ENCODE results near the gene RGS9BP. TPM values are rescaled to one million over a fixed set of nuclear protein-coding genes. Genes with fewer than 3 reads are reported as not detected.
A peak's percentile ranks its signal among the peaks of the same experiment; 100 is the strongest.
"Not testable (repeated sequence)": the region's sequence is repeated elsewhere in the genome, so short reads cannot be mapped to it uniquely, and the experiment has no call there.

RGS9BP gene
- total RNA-seq, 1 experiment from 2014 or later = 0.75 TPM

DNA sequence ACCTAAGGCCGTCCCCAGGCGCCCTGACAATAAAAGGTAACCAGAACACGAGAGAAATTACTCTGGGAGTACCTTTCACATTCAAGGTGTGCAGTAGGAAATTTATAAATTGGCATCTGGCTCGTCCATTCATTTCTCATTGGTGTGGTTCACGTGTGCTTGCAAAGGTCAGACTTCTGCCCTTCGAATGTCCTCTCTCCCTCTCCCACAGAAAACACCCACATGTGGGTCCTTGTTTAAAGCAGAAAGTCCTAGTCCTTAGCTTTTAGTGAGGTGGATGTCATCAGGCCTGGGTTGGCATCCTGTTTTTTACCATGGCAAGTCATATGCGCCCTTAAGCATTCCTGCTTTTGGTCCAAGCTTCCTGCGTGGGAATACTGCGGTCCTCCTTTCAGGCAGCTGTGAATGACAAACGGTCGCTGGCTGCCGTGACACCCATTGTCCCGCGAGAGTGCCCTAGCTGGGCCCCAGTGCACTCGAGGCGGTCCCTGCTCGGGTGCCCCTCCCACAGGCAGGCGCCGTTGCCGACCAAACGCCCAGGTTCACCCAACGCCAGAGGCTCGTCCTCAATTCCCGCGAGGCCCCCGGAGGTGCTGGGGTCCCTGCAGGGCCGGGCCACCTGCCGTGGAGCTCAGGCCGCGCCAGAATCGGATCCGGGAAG lies 15.8 kb downstream of the RGS9BP start, which contains the start of gene NUDT19:
NUDT19 (plus strand) TSS at position 531 of the 661 bp plus-strand sequence. CDS start 140 bp downstream, outside the sequence.
- no peak for TF ChIP-seq CTCF (IDR thresholded peaks at IDR 0.05; ENCODE audit: insufficient read depth in 1 of 2, low read depth in 1 of 2, low read length in 1 of 2, severe bottlenecking in 1 of 2, unreplicated experiment in 1 of 2)
- Histone ChIP-seq H3K9me3 (no peaks in the 10 kb centered on the region), H3K4me1 (peaks cover 20% of the 10 kb centered on the region), H3K4me3 (ENCODE audit: low read depth, low read length) (peak within 1 kb of the TSS; percentile 92), H3K27me3 (replicated peaks; ENCODE audit: control insufficient read depth, insufficient read depth, low read length) (no peaks in the 10 kb centered on the region), H3K36me3 (ENCODE audit: control insufficient read depth, insufficient read depth, low read length) (peaks cover 1% of the 10 kb centered on the region; the same call in 1 of the 2 replicates)
- intact Hi-C loops (cut with micrococcal nuclease; ENCODE audit: unreplicated experiment) = loop anchor here (1.0 kb wide), 1 partner anchor 16 kb away; the partner anchor contains the start of genes ANKRD27 and RGS9BP
- H3K9me3 Mint-ChIP-seq (ENCODE audit: unreplicated experiment) = peaks cover 10% of the 10 kb centered on the region
- peak within 1 kb of the TSS; percentile 80 for H3K4me3 Mint-ChIP-seq (ENCODE audit: unreplicated experiment)
- ChIA-PET POLR2A (interaction anchor here (1.0 to 1.2 kb wide), 3 partner anchors 9 to 16 kb away, joined by 3 to 5 read pairs (median 3); partner anchors contain the start of genes ANKRD27 and RGS9BP), CTCF (no interaction called here)
- peaks cover 30% of the 10 kb centered on the region for H3K36me3 Mint-ChIP-seq (ENCODE audit: insufficient read depth, unreplicated experiment)
- BruUV-seq (replicated peaks) = TSS peak; percentile 25
- peaks cover 40% of the 10 kb centered on the region for H3K4me1 Mint-ChIP-seq (ENCODE audit: low read depth, unreplicated experiment)
- DNase-seq = peak; percentile 94 to 95
- H3K27ac Mint-ChIP-seq (ENCODE audit: unreplicated experiment) = peak within 1 kb of the TSS; percentile 81
- no peaks in the 10 kb centered on the region for H3K27me3 Mint-ChIP-seq (ENCODE audit: insufficient read depth, unreplicated experiment)

- H3K4me1 Mint-ChIP-seq (ENCODE audit: low read depth, unreplicated experiment) = peaks cover 40% of the 10 kb centered on the region
- no peaks in the 10 kb centered on the region for H3K9me3 ChIP-seq
- POLR2A ChIA-PET = interaction anchor here (1.0 to 1.2 kb wide), 3 partner anchors 8 to 17 kb away, joined by 3 to 5 read pairs (median 3); partner anchors contain the start of genes ANKRD27 and RGS9BP
- H3K27ac Mint-ChIP-seq (ENCODE audit: unreplicated experiment) = peak overlapping the region; percentile 81
- peaks cover 20% of the 10 kb centered on the region for H3K4me1 ChIP-seq
- H3K36me3 Mint-ChIP-seq (ENCODE audit: insufficient read depth, unreplicated experiment) = peaks cover 32% of the 10 kb centered on the region
- H3K27me3 ChIP-seq (replicated peaks; ENCODE audit: control insufficient read depth, insufficient read depth, low read length) = no peaks in the 10 kb centered on the region
- H3K27me3 Mint-ChIP-seq (ENCODE audit: insufficient read depth, unreplicated experiment) = no peaks in the 10 kb centered on the region
- peaks cover 10% of the 10 kb centered on the region for H3K9me3 Mint-ChIP-seq (ENCODE audit: unreplicated experiment)
- BruUV-seq (replicated peaks) = TSS peak; percentile 18
- intact Hi-C loops (cut with micrococcal nuclease; ENCODE audit: unreplicated experiment) = loop anchor here (1.0 kb wide), 1 partner anchor 17 kb away; the partner anchor contains the start of genes ANKRD27 and RGS9BP
- TF ChIP-seq CTCF (IDR thresholded peaks at IDR 0.05; ENCODE audit: insufficient read depth in 1 of 2, low read depth in 1 of 2, low read length in 1 of 2, severe bottlenecking in 1 of 2, unreplicated experiment in 1 of 2) = no peak
- peaks cover 1% of the 10 kb centered on the region; the same call in 1 of the 2 replicates for H3K36me3 ChIP-seq (ENCODE audit: control insufficient read depth, insufficient read depth, low read length)
- DNase-seq = peak; percentile 66 to 75
- CTCF ChIA-PET = no interaction called here
- H3K4me3 Mint-ChIP-seq (ENCODE audit: unreplicated experiment) = peak overlapping the region; percentile 80
- H3K4me3 ChIP-seq (ENCODE audit: low read depth, low read length) = peak overlapping the region; percentile 92
Measured at GRCh38 chr19:32691952-32692726, 16.5 kb downstream of the RGS9BP start.

DNA sequence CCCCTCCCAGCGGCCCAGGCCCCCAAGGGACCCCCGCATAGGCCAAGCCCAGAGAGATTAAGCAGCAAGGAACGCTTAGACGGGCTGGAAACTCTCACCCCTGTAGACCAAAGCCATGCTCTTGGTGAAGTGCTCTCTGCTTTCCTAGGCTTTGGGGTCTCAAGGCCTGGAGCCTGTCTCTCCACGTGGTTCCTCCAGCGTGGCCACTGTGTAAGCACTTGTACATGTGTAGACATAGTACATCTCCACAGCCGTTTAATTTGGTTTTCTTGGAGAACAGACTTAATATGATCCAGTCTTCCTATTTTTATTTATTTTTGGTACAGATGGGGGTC lies 17.0 kb downstream of the RGS9BP start:
- Histone ChIP-seq H3K9me3 (no peaks in the 10 kb centered on the region), H3K27me3 (replicated peaks; ENCODE audit: control insufficient read depth, insufficient read depth, low read length) (no peaks in the 10 kb centered on the region), H3K4me3 (ENCODE audit: low read depth, low read length) (peak overlapping the region; percentile 92), H3K36me3 (ENCODE audit: control insufficient read depth, insufficient read depth, low read length) (peaks cover 1% of the 10 kb centered on the region), H3K4me1 (peaks cover 20% of the 10 kb centered on the region)
- Mint-ChIP-seq H3K4me1 (ENCODE audit: low read depth, unreplicated experiment) (peaks cover 40% of the 10 kb centered on the region), H3K27ac (ENCODE audit: unreplicated experiment) (peak overlapping the region; percentile 81), H3K36me3 (ENCODE audit: insufficient read depth, unreplicated experiment) (peaks cover 37% of the 10 kb centered on the region), H3K27me3 (ENCODE audit: insufficient read depth, unreplicated experiment) (no peaks in the 10 kb centered on the region), H3K4me3 (ENCODE audit: unreplicated experiment) (peak overlapping the region; percentile 80), H3K9me3 (ENCODE audit: unreplicated experiment) (peaks cover 10% of the 10 kb centered on the region)
- ChIA-PET POLR2A (no interaction called here), CTCF (no interaction called here)
- TF ChIP-seq CTCF (IDR thresholded peaks at IDR 0.05; ENCODE audit: insufficient read depth in 1 of 2, low read depth in 1 of 2, low read length in 1 of 2, severe bottlenecking in 1 of 2, unreplicated experiment in 1 of 2) = no peak
- no peak for DNase-seq
- BruUV-seq (replicated peaks) = no TSS peak
- intact Hi-C loops (cut with micrococcal nuclease; ENCODE audit: unreplicated experiment) = no loop called here

DNA sequence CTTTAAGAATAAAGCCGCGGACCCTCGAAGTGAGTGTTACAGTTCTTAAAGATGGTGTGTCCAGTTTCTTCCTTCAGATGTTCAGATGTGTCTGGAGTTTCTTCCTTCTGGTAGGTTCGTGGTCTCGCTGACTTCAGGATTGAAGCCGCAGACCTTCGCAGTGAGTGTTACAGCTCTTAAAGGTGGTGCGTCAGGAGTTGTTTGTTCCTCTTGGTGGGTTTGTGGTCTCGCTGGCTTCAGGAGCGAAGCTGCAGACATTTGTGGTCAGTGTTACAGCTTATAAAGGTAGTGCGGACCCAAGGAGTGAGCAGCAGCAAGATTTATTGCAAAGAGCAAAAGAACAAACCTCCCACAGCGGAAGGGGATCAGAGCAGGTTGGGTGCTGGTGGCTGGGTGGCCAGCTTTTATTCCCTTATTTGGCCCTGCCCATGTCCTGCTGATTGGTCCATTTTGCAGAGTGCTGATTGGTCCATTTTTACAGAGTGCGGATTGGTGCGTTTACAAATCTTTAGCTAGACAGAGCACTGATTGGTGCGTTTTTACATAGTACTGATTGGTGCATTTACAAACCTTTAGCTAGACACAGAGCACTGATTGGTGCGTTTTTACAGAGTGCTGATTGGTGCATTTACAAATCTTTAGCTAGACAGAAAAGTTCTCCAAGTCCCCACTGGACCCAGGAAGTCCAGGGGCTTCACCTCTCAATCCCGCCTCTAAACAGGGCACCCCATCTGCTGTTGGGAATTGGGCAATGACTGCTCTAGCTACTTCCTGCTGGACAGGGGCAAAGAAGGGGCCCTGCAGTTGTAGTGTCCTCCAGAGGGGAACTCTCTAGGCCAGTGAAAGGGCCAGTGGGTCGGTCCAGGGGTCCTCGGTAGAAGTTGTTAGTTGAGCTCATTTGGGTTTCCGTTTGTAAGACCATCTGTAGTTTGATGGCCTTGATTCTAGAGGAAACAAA lies 17.8 kb downstream of the RGS9BP start:
- H3K36me3 ChIP-seq (ENCODE audit: control insufficient read depth, insufficient read depth, low read length); BruUV-seq (replicated peaks); intact Hi-C loops (cut with micrococcal nuclease; ENCODE audit: unreplicated experiment); H3K27me3 Mint-ChIP-seq (ENCODE audit: insufficient read depth, unreplicated experiment); POLR2A ChIA-PET; H3K27me3 ChIP-seq (replicated peaks; ENCODE audit: control insufficient read depth, insufficient read depth, low read length); H3K9me3 ChIP-seq; CTCF ChIA-PET: not testable (repeated sequence)
- Mint-ChIP-seq H3K27ac (ENCODE audit: unreplicated experiment) (peak overlapping the region; percentile 81), H3K9me3 (ENCODE audit: unreplicated experiment) (peaks cover 10% of the 10 kb centered on the region), H3K36me3 (ENCODE audit: insufficient read depth, unreplicated experiment) (peaks cover 45% of the 10 kb centered on the region), H3K4me3 (ENCODE audit: unreplicated experiment) (peak overlapping the region; percentile 80), H3K4me1 (ENCODE audit: low read depth, unreplicated experiment) (peaks cover 40% of the 10 kb centered on the region)
- peak; percentile 56 to 62 for DNase-seq
- peaks cover 20% of the 10 kb centered on the region for H3K4me1 ChIP-seq
- H3K4me3 ChIP-seq (ENCODE audit: low read depth, low read length) = peak overlapping the region; percentile 92

Measured in Caco-2 (cell line).